Type B pancreatic cell (in vitro differentiated cells): Measurements from ENCODE around the gene GPC5. TPM values are rescaled to one million over a fixed set of nuclear protein-coding genes. Genes with fewer than 3 reads are reported as not detected.
A peak's percentile ranks its signal among the peaks of the same experiment; 100 is the strongest.
"Not testable (repeated sequence)": the region's sequence is repeated elsewhere in the genome, so short reads cannot be mapped to it uniquely, and the experiment has no call there.

Experiments
- DNase-seq: peaks from one replicate; pipeline ENCODE4 v3.0.0; 2021; ENCODE audit warnings: mixed read lengths; ENCODE audit not compliant: unreplicated experiment; ENCODE audit errors: extremely low spot score
- H3K27ac Mint-ChIP-seq: 2 replicates; pipeline ENCODE4 v1.8.0; 2021; ENCODE audit warnings: mild to moderate bottlenecking, mixed read lengths
- H3K27me3 Mint-ChIP-seq: 2 replicates; pipeline ENCODE4 v1.8.0; 2021; ENCODE audit warnings: mixed read lengths
- H3K36me3 Mint-ChIP-seq: 2 replicates; pipeline ENCODE4 v1.8.0; 2021; ENCODE audit warnings: mixed read lengths
- H3K4me1 Mint-ChIP-seq: one replicate; pipeline ENCODE4 v1.8.0; 2021; ENCODE audit warnings: mixed read lengths; ENCODE audit not compliant: unreplicated experiment
- H3K4me3 Mint-ChIP-seq: 2 replicates; pipeline ENCODE4 v1.8.0; 2021; ENCODE audit warnings: mild to moderate bottlenecking, mixed read lengths
- H3K9me3 Mint-ChIP-seq: 2 replicates; pipeline ENCODE4 v1.8.0; 2021; ENCODE audit warnings: mixed read lengths
- CTCF ChIP-seq: fragments of 200-600 bp; sonication (generic); conservative IDR thresholded peaks from 2 replicates; pipeline ENCODE4 v1.5.0; 2021; ENCODE audit warnings: antibody characterized with exemption, mild to moderate bottlenecking
- total RNA-seq: library from RNA; stranded (reverse); gene quantifications from 2 replicates; pipeline ENCODE4 v1.2.1, GENCODE V29; 2021; ENCODE audit warnings: low replicate concordance

The GPC5 gene
- total RNA-seq, 1 donor from 2014 or later, result 2.8 TPM

- Mint-ChIP-seq H3K27me3 (peaks cover 38% of the 10 kb centered on the region), H3K36me3 (no peaks in the 10 kb centered on the region), H3K27ac (no peak overlapping the region), H3K9me3 (peaks cover 5% of the 10 kb centered on the region), H3K4me3 (no peak overlapping the region), H3K4me1 (peaks cover 4% of the 10 kb centered on the region)
- no peak for DNase-seq
- TF ChIP-seq CTCF, result no peak
These were observed 6.8 kb downstream of the GPC5 start for GRCh38 chr13:91405240-91405639.

- no peak overlapping the region for H3K4me3 Mint-ChIP-seq
- peaks cover 24% of the 10 kb centered on the region for H3K27me3 Mint-ChIP-seq
- H3K9me3 Mint-ChIP-seq, result peaks cover 5% of the 10 kb centered on the region
- TF ChIP-seq CTCF, result peak; percentile 68
- no peaks in the 10 kb centered on the region for H3K4me1 Mint-ChIP-seq
- no peak for DNase-seq
- H3K27ac Mint-ChIP-seq, result no peak overlapping the region
- H3K36me3 Mint-ChIP-seq, result no peaks in the 10 kb centered on the region
These were observed 8.2 kb downstream of the GPC5 start for GRCh38 chr13:91406619-91407018.

GRCh38 chr13:91408971-91409370, 10.6 kb downstream of the GPC5 start:
- no peak overlapping the region for H3K4me3 Mint-ChIP-seq
- H3K27ac Mint-ChIP-seq, result no peak overlapping the region
- H3K27me3 Mint-ChIP-seq, result peaks cover 5% of the 10 kb centered on the region
- peaks cover 5% of the 10 kb centered on the region for H3K9me3 Mint-ChIP-seq
- no peak for TF ChIP-seq CTCF
- no peak for DNase-seq
- no peaks in the 10 kb centered on the region for H3K4me1 Mint-ChIP-seq
- no peaks in the 10 kb centered on the region for H3K36me3 Mint-ChIP-seq

- DNase-seq, H3K27ac Mint-ChIP-seq, H3K9me3 Mint-ChIP-seq, H3K36me3 Mint-ChIP-seq, H3K27me3 Mint-ChIP-seq, H3K4me1 Mint-ChIP-seq, H3K4me3 Mint-ChIP-seq: not testable (repeated sequence)
These were observed 18.2 kb downstream of the GPC5 start for GRCh38 chr13:91416579-91416978.

GRCh38 chr13:91417660-91418325, 19.4 kb downstream of the GPC5 start:
- no peaks in the 10 kb centered on the region for H3K4me1 Mint-ChIP-seq
- no peak for TF ChIP-seq CTCF
- DNase-seq, result no peak
- H3K36me3 Mint-ChIP-seq, result no peaks in the 10 kb centered on the region
- peaks cover 3% of the 10 kb centered on the region for H3K27me3 Mint-ChIP-seq
- no peaks in the 10 kb centered on the region for H3K9me3 Mint-ChIP-seq
- no peak overlapping the region for H3K27ac Mint-ChIP-seq
- H3K4me3 Mint-ChIP-seq, result no peak overlapping the region

GRCh38 chr13:91426913-91427312, 28.5 kb downstream of the GPC5 start:
- Mint-ChIP-seq H3K36me3 (peaks cover 4% of the 10 kb centered on the region), H3K9me3 (peaks cover 4% of the 10 kb centered on the region), H3K27ac (no peak overlapping the region), H3K4me3 (no peak overlapping the region), H3K27me3 (no peaks in the 10 kb centered on the region), H3K4me1 (no peaks in the 10 kb centered on the region)
- no peak for DNase-seq
- no peak for TF ChIP-seq CTCF

- not testable (repeated sequence) for H3K4me3 Mint-ChIP-seq, H3K27ac Mint-ChIP-seq, H3K36me3 Mint-ChIP-seq, H3K4me1 Mint-ChIP-seq, H3K27me3 Mint-ChIP-seq, DNase-seq
- peaks cover 12% of the 10 kb centered on the region for H3K9me3 Mint-ChIP-seq
These were observed 40.3 kb downstream of the GPC5 start for GRCh38 chr13:91438674-91439073.
